NCI-H146 (cell line): ENCODE measurements around the gene EIF2AK3.
"Not testable (repeated sequence)": the region's sequence is repeated elsewhere in the genome, so short reads cannot be mapped to it uniquely, and the experiment has no call there.

Experiments used
- DNase-seq: peaks from one replicate; lab custom pipeline; 2025; lab: John Stamatoyannopoulos, UW

EIF2AK3 gene

DNA sequence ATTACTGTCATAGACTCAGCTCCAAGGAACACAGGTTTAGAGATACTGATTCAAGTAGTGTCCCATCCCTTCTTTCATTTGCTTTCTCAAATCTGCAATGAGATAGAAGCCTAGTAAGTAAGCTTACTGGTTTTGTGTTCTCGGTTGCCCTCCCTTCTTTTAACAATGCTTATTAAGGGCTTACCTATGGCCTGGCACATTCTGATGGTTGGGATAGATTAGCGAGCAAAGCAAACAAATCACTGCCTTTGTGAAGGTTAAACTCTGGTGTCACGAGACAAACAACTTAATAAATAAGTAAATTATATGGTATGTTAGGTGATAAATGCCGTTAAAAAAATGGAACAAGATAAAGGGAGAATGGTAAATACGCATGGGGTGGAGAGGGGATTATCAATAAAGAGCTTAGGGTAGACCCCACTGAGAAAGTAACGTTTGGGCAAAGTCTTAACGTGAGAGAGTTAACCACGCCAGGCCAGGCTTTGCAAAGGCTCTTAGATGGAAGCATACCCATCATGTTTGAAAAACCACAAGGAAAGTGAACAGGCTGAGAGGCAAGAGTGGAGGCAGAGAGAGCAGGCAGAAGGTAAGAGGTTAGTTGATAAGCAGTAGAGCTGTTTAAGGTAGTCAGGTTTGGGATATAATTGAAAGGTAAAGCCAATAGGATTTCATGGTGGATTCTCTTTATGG, 31.0 kb downstream of the EIF2AK3 start:
- DNase-seq = no peak

DNA sequence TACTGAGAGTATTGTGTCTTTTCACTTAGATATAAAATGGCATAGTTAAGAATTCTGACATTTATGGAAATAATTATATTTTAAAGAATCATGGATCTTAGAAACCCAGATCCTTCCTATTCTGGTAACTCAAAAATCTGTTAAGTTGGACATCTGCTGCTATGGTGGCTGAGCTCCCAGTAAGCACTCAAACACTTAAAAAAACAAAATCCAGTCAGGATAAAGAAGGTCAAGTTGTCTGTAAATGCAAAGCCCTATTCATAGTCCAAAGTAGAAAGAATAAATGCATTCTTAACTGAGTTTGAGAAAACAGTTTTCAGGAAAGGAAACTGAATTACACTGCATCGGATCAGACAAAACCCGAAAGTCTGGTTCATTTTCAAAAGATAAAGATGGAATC, 35.6 kb downstream of the EIF2AK3 start:
- DNase-seq = no peak

DNA sequence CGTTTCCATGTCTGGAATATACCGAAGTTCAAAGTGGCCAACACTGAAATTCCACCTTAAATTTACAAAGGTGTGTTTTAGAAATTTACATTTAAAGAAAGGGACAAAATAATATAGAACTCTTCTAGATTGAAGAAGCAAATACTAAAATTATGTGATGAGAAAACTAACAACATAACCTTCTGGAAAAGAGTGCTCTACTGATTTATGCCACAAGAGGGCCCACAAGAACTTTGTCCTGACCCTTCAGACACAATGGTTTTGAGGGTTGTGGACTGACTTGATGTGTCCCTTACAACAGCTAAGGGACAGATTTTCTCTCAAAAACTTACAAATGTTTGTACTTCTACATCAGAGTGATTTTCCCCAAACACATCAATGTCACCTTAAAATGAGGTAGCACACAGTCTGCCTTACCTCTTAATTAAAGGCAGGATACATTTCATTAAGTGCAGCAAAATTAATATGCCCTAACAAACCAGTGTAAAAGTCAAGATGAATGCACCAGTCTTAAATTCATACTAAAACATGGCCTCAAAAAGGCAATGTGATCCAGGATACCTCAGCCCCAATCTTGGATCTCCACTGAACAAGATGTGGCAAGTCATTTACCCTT, 36.2 kb downstream of the EIF2AK3 start:
- peak; percentile 57 for DNase-seq

DNA sequence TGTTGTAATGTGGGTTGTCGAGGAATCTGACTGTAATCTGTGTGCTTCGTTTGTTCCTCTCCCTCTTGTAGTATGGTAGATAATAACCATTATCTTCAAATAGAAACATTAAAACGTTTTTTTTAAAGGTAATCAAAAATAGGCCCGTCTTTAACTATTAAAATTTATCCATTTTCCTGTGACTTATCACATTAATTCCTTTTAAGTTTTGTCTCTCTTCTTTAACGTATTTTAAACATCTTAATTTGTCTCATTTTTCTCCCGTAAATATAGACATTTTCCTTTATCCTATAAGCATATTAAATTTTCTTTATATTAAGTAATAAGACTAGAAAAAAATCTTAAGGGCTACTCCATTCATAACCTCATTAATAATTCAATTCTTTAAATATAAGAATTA, 41.3 kb downstream of the EIF2AK3 start:
- DNase-seq = no peak

DNA sequence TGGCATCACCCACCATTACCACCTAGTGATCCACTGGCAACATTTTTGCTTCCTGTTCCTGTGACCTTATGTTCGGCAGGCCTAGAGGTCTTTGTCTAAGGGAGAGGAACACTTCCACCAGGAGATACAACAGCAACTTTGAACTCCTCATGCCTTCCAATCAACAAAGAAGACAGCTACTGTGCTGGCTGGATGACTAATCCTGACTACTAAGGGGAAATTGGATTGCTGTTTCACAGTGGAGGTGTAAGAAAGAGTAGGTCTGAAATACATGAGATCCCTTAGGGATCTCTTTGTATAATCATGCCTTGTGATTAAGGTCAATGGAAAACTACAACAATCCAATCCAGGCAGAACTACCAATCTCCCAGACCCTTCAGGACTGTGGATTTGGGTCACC, 45.2 kb downstream of the EIF2AK3 start:
- no peak for DNase-seq

DNA sequence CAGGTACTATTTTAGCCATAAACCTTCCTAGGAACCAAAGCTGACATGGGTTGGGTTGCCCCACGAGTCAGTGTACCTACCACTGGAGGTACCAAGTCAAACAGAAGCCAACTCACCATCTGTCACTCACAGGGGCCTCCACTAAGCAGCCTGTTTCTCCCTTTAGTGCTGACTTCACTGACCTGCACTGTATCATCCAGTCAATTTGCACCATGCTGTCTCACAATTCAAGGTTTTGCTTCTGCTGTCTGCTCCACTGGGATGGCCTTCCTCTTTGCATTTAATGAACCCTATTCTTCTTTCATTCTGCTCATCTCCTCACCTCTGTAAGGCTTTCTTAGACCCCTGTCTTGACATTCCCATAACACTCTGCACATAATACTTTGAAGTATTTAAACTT, 47.2 kb downstream of the EIF2AK3 start:
- no peak for DNase-seq

DNA sequence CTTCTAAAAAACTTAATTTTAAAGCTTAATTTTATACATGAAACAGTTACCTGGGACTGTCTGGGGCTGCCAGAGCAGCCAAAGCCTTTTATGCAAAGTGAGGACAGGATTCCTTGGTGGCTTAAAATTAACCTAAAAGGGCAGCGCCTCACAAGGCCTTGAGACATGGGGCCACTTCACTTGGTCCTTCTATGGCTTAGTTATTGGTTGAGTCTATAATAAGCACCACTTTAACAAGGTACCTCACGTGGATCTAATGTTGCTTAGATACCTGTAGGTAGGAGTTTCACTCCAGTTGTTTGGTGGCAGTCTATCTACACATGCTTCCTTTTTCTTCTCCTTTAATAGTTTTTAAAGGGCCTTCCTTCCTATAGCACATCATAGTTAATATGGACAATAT, 51.6 kb downstream of the EIF2AK3 start:
- no peak for DNase-seq

DNA sequence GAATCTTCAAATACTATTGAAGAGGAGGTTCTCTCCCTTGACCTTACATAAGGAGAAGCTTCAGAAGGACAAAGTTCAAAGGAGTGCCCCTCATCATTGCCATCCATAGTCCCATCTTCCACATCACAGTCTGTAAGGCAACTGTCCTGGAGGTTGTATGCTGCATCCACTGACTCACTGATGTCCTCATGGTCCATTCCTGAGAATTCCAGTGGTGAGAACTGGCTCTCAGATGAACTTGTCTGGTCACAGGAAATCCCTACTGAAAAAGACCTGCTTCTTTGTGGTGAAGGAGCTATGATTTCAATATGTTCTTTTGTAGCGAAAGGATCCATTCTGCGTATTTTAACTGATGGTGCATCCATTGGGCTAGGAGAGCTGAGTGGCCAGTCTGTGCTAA, 52.2 kb downstream of the EIF2AK3 start:
- DNase-seq = no peak

DNA sequence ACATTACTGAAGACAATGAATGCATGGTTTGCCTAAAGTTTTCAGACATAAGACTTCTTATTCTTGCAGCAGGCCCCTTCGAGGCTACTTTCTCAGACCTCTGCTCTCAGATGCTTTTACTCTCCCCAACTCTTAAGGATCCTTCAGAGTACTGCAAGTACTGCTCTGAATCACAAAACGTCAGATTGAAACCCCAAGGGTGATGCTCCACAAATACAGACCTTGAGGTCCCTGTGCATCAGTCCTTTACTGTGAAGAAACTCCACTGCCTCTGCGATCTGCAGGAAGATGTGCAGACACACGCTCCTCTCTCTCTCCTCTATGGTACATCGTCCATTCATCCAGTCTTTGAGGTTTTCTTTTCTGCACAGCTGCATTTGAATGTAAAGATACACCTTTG, 52.8 kb downstream of the EIF2AK3 start:
- DNase-seq = no peak

DNA sequence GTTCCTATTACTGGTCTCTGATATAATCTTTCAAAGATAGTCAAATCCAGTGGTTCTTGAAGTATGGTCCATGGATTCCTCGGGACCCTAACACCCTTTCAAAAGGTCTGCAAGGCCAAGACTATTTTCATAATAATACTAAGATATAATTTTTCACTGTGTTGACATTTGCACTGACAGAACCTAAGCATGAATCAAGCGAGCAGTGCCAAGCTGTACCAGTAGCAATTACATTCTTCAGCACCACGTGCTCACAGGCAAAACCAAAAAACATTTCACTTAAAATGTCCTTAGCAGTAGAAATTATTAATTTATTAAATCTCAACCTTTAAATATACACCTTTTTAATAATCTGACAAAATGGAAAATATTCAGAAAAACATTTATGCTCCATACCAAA, 59.1 kb downstream of the EIF2AK3 start:
- no peak for DNase-seq

DNA sequence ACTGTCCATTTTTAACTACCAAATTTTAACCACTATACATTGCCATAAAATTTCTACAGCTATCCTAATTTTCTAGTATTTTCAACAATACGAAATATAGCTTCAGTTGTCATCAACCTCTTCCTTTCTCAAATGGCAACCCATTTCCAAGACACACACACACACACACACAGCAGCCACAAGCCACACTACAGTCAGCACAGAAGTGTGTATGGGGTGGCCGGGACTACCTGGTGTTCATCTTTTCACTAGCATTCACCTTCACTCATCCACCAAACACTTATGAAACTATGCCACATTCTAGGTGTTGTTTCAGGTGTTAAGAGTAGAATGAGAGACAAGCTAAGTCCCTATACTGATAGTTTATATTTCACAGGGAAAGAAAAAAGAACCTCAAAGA, 62.9 kb downstream of the EIF2AK3 start:
- no peak for DNase-seq

DNA sequence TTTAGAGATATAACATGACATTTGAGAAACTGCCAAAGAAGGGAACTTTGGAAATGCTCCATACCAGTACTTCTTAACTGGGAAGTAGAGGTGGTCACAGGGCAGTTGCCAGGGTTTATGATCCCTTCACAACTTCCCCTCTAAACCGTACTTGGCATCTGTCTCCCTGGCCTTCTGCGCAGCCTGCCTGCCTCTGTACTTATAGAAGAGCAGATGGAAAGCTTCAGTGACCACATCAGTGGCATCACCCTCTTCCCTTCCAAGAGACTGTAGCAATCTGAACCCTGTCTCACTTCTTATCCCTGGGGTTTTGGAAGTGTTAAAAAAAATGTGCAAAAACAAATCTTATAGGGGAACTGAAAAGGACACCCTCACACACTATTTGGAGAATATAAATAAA, 64.1 kb downstream of the EIF2AK3 start:
- no peak for DNase-seq

DNA sequence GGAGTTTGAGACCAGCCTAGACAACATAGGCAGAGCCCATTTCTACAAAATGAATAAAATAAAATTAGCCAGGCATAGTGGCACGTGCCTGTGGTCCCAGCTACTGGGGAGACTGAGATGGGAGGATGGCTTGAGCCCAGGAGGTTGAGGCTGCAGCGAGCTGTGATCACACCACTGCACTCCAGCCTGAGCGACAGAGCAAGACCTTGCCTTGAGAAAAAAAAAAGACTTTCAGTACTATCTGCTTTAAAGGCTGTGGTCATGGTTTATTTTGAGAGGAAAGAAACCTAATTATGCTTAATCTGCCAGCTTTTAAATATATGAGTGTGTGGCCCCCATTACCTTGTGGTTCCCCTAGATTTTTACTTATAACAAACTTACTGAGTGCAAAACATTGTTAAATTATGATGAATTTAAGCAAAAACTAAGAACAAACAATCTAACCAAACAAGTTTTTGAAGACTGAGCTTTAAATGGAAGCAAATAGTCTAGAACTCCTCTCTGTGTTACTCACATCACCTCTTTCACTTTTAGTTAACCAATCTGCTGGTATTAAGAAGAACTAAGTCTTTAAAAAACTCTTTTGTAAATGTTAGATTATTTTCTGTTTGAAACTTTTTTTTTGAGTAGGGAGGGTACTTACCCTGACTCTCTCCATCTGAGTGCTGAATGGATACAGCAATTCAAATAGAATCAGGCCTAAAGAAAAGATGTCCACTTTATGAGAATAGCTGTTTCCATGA, 65.4 kb downstream of the EIF2AK3 start:
- DNase-seq = no peak

DNA sequence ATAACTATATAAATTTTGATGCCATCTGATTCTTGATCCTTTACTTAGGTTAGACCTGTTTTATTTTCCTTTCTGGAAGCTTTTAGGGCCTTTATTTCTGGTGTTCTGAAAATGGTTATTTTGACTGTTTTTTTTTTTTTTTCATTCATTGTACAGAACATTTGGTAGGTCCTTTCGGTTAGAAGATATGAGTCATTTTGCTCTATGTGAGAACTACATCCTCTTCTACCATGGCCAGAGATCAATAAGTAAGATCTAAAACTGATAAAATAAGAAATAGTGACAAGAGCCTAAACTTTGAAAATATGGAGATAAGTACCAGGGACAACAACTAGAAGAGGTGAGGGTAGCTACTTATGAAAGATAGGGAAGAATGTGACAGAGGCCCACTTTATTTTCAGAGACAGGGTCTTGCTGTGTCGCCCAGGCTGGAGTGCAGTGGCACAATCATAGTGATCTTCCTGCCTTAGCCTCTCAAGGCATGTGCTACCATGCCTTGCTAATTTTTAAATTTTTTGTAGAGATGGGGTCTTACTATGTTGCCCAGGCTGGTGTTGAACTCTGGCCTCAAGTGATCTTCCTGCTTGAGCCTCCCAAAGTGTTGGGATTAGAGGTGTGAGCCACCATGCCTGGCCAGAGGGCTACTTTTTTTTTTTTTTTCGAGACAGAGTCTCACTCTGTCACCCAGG, 66.5 kb downstream of the EIF2AK3 start:
- DNase-seq = no peak

DNA sequence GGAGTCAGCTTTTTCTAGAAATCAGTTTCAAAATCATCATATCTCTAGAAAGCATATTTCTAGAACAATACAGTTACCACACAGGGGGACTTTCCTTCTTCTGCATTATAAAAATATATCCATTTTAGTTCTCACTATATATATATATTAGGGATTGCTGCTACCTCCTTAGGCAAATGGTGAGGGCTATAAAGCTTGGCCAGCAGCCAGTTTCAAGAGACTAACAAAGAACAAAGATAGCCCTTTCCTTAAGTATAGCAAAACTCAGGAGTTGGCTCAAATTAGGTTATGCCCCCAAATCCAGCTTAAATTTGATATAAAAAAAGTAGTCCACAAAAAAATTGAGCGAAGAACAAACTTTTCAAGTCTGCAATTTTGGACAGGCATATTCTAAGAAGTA, 70.0 kb downstream of the EIF2AK3 start:
- DNase-seq = no peak

DNA sequence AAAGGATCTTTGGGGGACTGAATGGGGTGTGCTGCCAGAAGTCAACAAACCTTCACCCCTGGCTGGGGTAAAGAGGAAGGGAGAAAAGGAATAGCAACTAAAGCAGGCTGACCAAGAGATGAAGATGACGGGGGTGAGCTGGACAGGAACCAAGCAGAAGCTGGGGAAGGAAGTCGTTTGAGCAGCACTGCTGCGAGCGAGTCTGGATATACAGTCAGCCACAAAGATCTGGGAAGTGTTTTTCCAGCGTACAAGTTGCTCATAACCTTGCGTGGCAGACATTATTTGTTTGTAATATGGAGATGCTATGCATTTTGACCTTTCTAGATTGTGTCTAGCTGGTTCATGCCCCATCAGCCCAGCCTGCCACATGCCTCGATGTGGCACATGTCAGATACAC, 71.2 kb downstream of the EIF2AK3 start:
- DNase-seq = no peak

DNA sequence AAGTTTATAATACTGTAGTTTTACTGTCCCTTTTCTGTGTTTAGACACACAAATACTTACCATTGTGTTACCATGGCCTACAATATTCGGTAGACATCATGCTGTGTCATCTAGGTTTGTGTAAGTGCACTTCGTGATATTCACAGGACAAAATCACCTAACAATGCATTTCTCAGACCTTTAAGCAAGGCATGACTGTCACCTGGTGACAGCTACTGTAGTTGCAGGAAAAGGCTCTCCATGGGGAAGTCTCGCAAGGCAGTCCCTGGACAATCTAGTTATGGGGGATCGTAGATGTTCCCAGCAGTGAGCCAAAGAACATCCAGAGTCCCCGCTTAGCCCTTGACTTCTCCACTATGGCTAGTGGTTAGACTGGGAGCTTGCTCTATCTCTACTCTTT, 73.1 kb downstream of the EIF2AK3 start:
- no peak for DNase-seq

DNA sequence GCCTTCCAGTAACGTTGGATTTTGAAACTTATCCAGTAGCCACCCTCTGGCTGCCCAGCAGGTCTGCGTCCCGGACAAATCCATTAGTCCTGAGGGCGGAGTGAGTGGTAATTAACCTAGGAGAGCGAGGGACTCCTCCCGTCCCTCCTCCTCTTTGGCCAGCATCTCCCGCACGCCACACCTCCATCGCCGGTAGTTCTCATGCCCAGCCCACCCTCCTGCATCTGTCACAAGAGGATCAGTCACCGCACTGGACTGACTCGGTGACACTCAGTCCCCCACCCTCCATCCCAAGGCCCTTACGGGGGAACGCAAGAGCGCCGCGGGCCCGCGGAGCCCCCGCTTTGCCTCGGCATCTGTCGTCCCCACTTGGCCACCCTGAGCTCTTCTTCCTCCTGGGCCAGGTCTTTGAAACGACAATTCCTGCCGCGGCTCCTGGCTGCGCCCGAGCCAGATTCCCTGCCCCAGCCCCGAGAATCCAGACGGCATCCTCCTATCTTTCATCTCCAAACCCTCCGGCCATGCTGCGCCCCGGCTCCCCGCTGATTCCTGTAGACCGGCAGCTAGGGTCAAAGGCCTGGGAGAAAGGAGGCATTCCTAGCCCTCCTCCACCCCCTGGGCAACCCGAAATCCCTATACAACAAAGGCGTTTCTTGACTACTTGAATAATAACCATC, 77.5 kb downstream of the EIF2AK3 start:
- peak; percentile 69 for DNase-seq

DNA sequence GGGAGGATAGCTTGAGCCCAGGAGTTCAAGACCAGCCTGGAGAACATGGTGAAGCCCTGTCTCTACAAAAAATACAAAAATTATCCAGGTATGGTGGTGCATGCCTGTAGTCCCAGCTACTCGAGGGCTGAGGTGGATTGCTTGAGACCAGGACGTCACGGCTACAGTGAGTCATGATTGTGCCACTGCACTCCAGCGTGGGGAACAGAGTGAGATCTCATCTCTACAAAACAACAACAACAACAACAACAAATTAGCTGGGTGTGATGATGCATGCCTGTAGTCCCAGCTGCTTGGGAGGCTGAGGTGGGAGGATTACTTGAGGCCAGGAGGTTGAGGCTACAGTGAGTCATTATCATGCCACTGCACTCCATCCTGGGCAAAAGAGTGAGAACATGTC, 81.0 kb downstream of the EIF2AK3 start:
- not testable (repeated sequence) for DNase-seq

DNA sequence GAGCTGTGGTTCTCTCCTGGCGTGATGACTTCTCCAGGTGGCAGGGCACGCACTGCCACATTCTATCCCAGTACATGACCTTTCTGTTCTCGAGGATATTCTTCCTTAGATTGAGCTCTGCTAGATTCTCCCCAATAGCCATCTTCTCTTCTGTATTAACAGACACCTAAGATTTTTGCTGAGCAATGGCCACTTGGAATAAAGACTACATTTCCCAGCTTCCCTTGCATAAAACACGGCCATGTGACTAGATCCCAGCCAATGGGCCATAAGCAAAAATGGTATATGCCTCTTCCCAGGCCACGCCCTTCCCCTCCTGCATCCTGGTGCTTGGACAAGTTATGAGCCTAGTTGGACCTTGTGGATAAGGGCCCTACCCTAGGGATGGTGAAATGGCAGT, 82.1 kb downstream of the EIF2AK3 start:
- DNase-seq = no peak

DNA sequence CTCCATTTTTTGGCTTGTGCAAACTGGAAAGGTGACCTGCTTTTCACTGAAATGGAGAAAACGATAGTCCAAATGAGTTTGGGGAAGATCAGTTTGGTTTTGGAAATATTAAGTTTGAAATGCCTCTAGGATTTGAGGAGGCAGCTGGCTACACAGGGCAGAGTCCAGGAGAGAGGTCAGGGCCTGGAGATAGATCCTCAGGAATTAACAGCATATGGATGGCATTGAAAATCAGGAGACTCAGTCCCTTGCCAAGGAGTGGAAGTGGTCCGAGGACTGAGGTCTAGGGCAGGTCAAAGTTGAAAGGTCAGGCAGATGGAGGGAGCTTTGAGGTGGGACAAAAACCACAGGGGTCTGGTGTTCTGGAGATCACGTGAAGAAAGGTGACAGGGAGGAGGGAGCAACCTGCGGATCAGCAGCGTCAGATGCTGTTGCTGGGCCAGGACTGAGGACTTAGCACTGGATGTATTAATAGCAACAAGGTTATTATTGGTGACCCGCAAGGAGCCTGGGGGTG, 83.7 kb downstream of the EIF2AK3 start:
- no peak for DNase-seq

DNA sequence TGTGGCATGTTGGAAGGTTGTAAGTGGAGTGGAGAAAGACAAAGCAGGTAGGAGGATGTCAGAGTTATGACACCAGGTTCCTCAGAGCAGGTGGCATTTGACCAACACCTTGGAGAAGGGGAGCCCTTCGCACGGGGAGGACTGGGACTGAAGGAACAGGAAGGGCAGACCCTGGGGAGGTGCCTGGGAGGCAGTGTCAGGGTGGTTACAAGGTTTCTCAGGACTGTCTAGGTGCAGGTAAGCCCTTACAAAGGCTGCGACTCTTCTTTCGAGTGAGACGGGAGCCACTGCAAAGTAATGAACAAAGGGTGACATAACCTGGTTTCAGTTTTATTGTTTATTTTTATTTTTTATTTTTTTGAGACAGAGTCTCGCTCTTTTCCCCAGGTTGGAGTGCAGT, 84.6 kb downstream of the EIF2AK3 start:
- DNase-seq = no peak
